Mesendoderm (in vitro differentiated cells): Measurements from ENCODE around the gene LRRC8B.

ENCODE experiments used
- DNase-seq: peaks from one replicate; pipeline ENCODE4 v3.0.0; 2013
- H2AK5ac ChIP-seq: 2 replicates; pipeline ENCODE4 v1.6.1; 2013; ENCODE audit warnings: low read length, inconsistent platforms
- H2BK120ac ChIP-seq: 2 replicates; pipeline ENCODE4 v1.6.1; 2013; ENCODE audit warnings: low read depth, mild to moderate bottlenecking, low read length, moderate library complexity, mixed read lengths
- H2BK15ac ChIP-seq: replicated peaks from 2 replicates; pipeline ENCODE4 v1.6.1; 2013; ENCODE audit warnings: low read depth, mild to moderate bottlenecking, moderate library complexity
- H2BK5ac ChIP-seq: 2 replicates; pipeline ENCODE4 v1.6.1; 2013; ENCODE audit warnings: low read length, inconsistent platforms
- H3K18ac ChIP-seq: 2 replicates; pipeline ENCODE4 v1.6.1; 2013; ENCODE audit warnings: mild to moderate bottlenecking, low read length, mixed read lengths
- H3K23ac ChIP-seq: one replicate; pipeline ENCODE4 v1.6.1; 2013; ENCODE audit warnings: low read length
- H3K27ac ChIP-seq: 2 replicates; pipeline ENCODE4 v1.5.1; 2013; ENCODE audit warnings: low read depth, mild to moderate bottlenecking, inconsistent platforms, low read length, moderate library complexity
- H3K27me3 ChIP-seq: 2 replicates; pipeline ENCODE4 v1.6.1; 2013; ENCODE audit warnings: low read length, control low read depth, mild to moderate bottlenecking, inconsistent platforms; ENCODE audit not compliant: insufficient read depth, poor library complexity
- H3K36me3 ChIP-seq: 2 replicates; pipeline ENCODE4 v1.6.1; 2013; ENCODE audit warnings: low read length, inconsistent platforms; ENCODE audit not compliant: control insufficient read depth, insufficient read depth
- H3K4ac ChIP-seq: one replicate; pipeline ENCODE4 v1.6.1; 2013; ENCODE audit warnings: low read depth, mild to moderate bottlenecking, low read length, moderate library complexity
- H3K4me1 ChIP-seq: 2 replicates; pipeline ENCODE4 v1.6.1; 2013; ENCODE audit warnings: low read depth, low read length, inconsistent platforms; ENCODE audit not compliant: control insufficient read depth
- H3K4me2 ChIP-seq: 2 replicates; pipeline ENCODE4 v1.6.1; 2013; ENCODE audit warnings: low read length
- H3K4me3 ChIP-seq: 2 replicates; pipeline ENCODE4 v1.5.1; 2013; ENCODE audit warnings: mild to moderate bottlenecking, low read length
- H3K56ac ChIP-seq: one replicate; pipeline ENCODE4 v1.6.1; 2013; ENCODE audit warnings: low read length
- H3K79me1 ChIP-seq: 2 replicates; pipeline ENCODE4 v1.6.1; 2013; ENCODE audit warnings: low read length, inconsistent platforms
- H3K79me2 ChIP-seq: 2 replicates; pipeline ENCODE4 v1.6.1; 2013; ENCODE audit warnings: mild to moderate bottlenecking, low read length; ENCODE audit not compliant: control insufficient read depth, insufficient read depth
- H3K9ac ChIP-seq: 2 replicates; pipeline ENCODE4 v1.6.1; 2013; ENCODE audit warnings: low read length, inconsistent platforms
- H4K5ac ChIP-seq: one replicate; pipeline ENCODE4 v1.6.1; 2013; ENCODE audit warnings: low read length
- H4K8ac ChIP-seq: one replicate; pipeline ENCODE4 v1.6.1; 2013; ENCODE audit warnings: low read depth, mild to moderate bottlenecking, control low read depth, low read length, moderate library complexity
- WGBS: extraction: QIAGEN DNeasy Blood & Tissue Kit; methylation state at CpG from one replicate; pipeline ENCODE4 v1.1.7; 2013; ENCODE audit warnings: low lambda C conversion rate, missing lambda C conversion rate; ENCODE audit not compliant: insufficient coverage; ENCODE audit errors: extremely low coverage; 5-methylcytosine and 5-hydroxymethylcytosine counted together

LRRC8B gene

DNA sequence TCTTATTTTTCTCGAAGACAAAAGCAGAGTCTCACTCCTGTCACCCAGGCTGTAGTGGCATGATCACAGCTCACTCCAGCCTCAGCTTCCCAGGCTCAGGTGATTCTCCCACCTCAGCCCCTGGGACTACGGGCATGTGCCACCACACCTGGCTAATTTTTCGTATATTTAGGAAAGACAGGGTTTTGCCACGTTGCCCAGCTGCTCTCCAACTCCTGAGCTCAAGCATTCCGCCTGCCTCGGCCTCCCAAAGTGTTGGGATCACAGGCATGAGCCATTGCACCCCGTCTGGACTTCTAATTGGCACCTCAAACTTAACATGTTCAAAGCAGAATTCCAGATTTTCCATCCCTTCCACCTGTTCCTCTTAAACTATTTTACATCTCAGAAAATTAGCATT lies 89.3 kb downstream of the LRRC8B start:
- Histone ChIP-seq H3K79me2 (no peaks in the 10 kb centered on the region), H3K79me1 (no peaks in the 10 kb centered on the region), H3K4me1 (no peaks in the 10 kb centered on the region), H3K4me2 (no peak overlapping the region), H4K5ac (no peak overlapping the region), H3K9ac (no peak overlapping the region), H3K56ac (no peak overlapping the region), H3K23ac (no peak overlapping the region), H4K8ac (no peak overlapping the region), H2BK15ac (no peak overlapping the region), H3K27me3 (no peaks in the 10 kb centered on the region), H3K27ac (no peak overlapping the region), H3K18ac (no peak overlapping the region), H2AK5ac (no peak overlapping the region), H2BK5ac (no peak overlapping the region), H3K4me3 (no peak overlapping the region), H3K36me3 (no peaks in the 10 kb centered on the region), H2BK120ac (no peak overlapping the region), H3K4ac (no peak overlapping the region)
- DNase-seq, result no peak
- no CpG with 5 or more reads among the region's 7 CpGs for WGBS

DNA sequence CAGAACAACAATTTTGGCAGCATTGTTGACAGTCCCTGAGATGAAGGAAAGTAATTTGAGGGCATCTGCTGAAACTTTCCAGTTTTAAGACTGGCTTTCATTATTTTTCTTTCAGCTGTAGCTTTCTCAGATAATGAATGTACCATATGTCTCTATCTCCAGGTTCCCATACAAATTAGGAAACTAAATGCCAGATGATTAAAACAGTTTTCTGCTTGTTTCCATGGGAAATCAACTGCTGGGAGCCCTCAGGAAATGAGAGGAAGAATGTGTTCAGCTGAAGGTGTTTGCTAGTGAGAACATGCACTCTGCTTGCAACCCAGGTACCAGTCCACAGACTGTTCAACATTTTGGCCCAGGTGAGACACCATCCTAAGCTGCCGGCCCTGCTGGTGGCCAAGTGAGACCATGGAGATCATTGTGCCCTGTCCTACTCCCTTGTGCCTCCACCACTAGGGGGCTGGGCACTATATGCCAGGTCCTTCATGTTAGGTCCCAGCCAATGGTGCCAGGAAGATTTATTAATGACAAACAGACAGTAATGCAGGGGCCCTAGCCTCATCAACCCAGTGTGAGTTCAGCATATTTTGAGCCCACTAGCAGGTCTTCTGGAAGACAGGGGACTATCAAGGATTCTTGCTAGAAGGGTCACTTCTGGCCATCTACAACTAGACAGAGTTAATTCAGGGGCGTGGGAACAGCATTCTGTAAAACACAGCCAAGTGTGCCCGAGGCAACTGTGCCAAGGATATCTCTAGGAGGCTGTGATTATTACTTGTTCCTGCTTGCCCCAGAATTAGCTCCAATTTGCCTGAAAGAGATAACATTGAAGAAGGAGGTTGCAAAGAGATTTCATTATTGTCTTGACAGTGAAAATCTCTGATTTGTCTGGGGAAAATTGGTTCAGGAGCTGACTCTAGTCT lies 91.3 kb downstream of the LRRC8B start:
- Histone ChIP-seq H3K27ac (no peak overlapping the region), H2BK5ac (no peak overlapping the region), H3K23ac (no peak overlapping the region), H3K4me3 (no peak overlapping the region), H3K79me1 (no peaks in the 10 kb centered on the region), H3K9ac (no peak overlapping the region), H4K5ac (no peak overlapping the region), H2BK120ac (no peak overlapping the region), H3K56ac (no peak overlapping the region), H3K79me2 (no peaks in the 10 kb centered on the region), H3K18ac (no peak overlapping the region), H3K4me2 (no peak overlapping the region), H2AK5ac (no peak overlapping the region), H2BK15ac (no peak overlapping the region), H4K8ac (no peak overlapping the region), H3K4me1 (no peaks in the 10 kb centered on the region), H3K27me3 (no peaks in the 10 kb centered on the region), H3K36me3 (no peaks in the 10 kb centered on the region), H3K4ac (no peak overlapping the region)
- WGBS, result no CpG with 5 or more reads among the region's 3 CpGs
- DNase-seq, result peak; percentile 51

DNA sequence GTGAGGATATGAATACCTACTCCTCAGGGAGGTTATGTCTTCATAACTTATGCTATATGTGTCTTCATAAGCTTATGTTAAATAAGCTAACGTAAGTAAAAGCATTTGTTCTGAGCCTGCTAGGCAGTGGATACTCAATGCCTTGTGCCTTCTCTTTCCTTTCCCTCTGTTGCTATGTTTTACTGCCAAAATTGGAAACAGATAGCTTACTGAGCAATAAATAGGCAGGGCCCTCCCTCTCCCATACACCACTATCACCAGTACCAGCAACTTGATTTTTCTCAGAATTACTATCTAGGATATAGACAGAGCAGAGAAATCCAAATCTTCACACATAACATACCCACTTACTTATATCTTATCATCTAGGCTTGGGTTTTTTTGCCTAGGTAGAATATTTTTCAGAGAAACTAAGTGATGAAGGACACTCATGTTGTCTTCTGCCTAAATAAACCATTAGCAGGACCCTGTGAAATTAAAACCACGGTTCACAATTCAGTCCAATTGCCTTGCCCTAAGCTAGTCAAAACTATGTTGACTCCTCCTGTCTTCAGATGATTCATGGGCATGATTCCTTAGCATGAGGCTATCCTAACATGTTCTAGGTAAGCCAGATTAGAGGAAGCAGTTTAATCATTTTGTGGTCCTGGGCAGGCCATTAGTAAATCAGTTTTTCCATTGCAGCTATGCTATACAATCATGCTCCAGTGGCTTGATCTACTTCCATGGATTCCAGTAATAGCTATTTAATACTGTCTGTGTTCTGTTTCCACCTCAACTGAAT lies 92.4 kb downstream of the LRRC8B start:
- H3K79me1 ChIP-seq, result no peaks in the 10 kb centered on the region
- H3K4ac ChIP-seq, result no peak overlapping the region
- no peak overlapping the region for H3K56ac ChIP-seq
- no peaks in the 10 kb centered on the region for H3K27me3 ChIP-seq
- H3K36me3 ChIP-seq, result no peaks in the 10 kb centered on the region
- H2BK5ac ChIP-seq, result no peak overlapping the region
- H3K23ac ChIP-seq, result no peak overlapping the region
- WGBS, result no CpG with 5 or more reads among the region's 2 CpGs
- H3K4me2 ChIP-seq, result no peak overlapping the region
- no peaks in the 10 kb centered on the region for H3K4me1 ChIP-seq
- no peak for DNase-seq
- no peak overlapping the region for H2AK5ac ChIP-seq
- H4K8ac ChIP-seq, result no peak overlapping the region
- H4K5ac ChIP-seq, result no peak overlapping the region
- H3K79me2 ChIP-seq, result no peaks in the 10 kb centered on the region
- no peak overlapping the region for H3K9ac ChIP-seq
- H2BK15ac ChIP-seq, result no peak overlapping the region
- no peak overlapping the region for H3K18ac ChIP-seq
- no peak overlapping the region for H3K4me3 ChIP-seq
- H3K27ac ChIP-seq, result no peak overlapping the region
- no peak overlapping the region for H2BK120ac ChIP-seq

DNA sequence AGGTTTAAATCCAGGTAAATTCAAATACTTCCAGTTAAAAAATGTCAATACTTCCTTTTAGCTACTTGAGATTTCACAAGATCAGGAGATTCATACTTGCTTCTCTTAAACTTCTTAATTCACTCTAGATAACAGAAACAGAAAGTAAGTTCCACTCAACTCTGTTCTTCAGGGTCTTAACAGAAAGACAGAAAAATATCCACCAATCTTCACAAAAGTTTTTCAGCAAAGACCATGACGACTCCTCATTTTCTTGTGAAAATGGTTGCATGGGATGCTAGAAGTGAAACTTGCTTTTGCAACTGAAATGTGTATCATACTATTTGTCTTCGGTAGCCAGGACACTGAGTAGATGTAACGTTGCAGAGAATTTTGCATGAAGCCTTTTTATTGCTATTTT lies 96.0 kb downstream of the LRRC8B start:
- no peak overlapping the region for H4K8ac ChIP-seq
- H3K9ac ChIP-seq, result no peak overlapping the region
- no peak overlapping the region for H2BK5ac ChIP-seq
- H3K4me2 ChIP-seq, result no peak overlapping the region
- H2BK15ac ChIP-seq, result no peak overlapping the region
- no peaks in the 10 kb centered on the region for H3K79me2 ChIP-seq
- H3K23ac ChIP-seq, result no peak overlapping the region
- no CpG with 5 or more reads among the region's 3 CpGs for WGBS
- no peaks in the 10 kb centered on the region for H3K27me3 ChIP-seq
- no peaks in the 10 kb centered on the region for H3K36me3 ChIP-seq
- H3K56ac ChIP-seq, result no peak overlapping the region
- H3K4me3 ChIP-seq, result no peak overlapping the region
- DNase-seq, result no peak
- H3K27ac ChIP-seq, result no peak overlapping the region
- H3K4me1 ChIP-seq, result no peaks in the 10 kb centered on the region
- no peak overlapping the region for H3K4ac ChIP-seq
- H2BK120ac ChIP-seq, result no peak overlapping the region
- H2AK5ac ChIP-seq, result no peak overlapping the region
- no peaks in the 10 kb centered on the region for H3K79me1 ChIP-seq
- H3K18ac ChIP-seq, result no peak overlapping the region
- no peak overlapping the region for H4K5ac ChIP-seq

DNA sequence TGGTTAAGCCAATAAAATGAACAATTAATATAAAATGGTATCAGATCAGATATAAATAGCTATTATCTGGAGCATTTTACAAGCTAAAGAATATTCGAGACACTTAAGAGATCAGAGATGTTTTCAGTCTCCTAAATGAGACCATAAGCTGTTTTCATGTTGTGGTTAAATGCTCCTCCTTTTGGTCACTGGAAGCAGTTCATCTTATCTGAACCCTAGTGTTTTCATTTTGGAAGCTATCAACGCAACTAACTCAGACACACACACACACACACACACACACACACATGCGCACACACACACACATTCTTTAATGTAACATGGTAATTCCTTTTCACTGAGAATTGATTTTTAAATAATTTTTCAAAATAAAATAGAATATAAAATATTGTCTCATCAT lies 98.3 kb downstream of the LRRC8B start:
- Histone ChIP-seq H3K18ac (no peak overlapping the region), H3K4me3 (no peak overlapping the region), H4K5ac (no peak overlapping the region), H3K9ac (no peak overlapping the region), H3K36me3 (no peaks in the 10 kb centered on the region), H3K4me1 (no peaks in the 10 kb centered on the region), H3K27ac (no peak overlapping the region), H3K4me2 (no peak overlapping the region), H3K27me3 (no peaks in the 10 kb centered on the region), H3K79me2 (no peaks in the 10 kb centered on the region), H3K79me1 (no peaks in the 10 kb centered on the region), H2BK5ac (no peak overlapping the region), H2BK120ac (no peak overlapping the region), H4K8ac (no peak overlapping the region), H2BK15ac (no peak overlapping the region), H3K23ac (no peak overlapping the region), H3K56ac (no peak overlapping the region), H2AK5ac (no peak overlapping the region), H3K4ac (no peak overlapping the region)
- DNase-seq, result peak; percentile 27
- no CpG with 5 or more reads among the region's 3 CpGs for WGBS
